Measurements from ENCODE around the gene CPAMD8. TPM values are rescaled to one million over a fixed set of nuclear protein-coding genes. Genes with fewer than 3 reads are reported as not detected.

The CPAMD8 gene
- total and polyA plus RNA-seq, 9 of the 15 experiments (the other 6 are each of a cell fraction or from before 2014, with no cell fraction given) = 0.20 to 2.1 (median 1.3) TPM

- TF ChIP-seq TAF9B (IDR thresholded peaks at IDR 0.05; ENCODE audit: partially characterized antibody) (no peak), ZKSCAN8 (CRISPR knock-in tag; IDR thresholded peaks at IDR 0.05) (no peak), RNF2 (IDR thresholded peaks at IDR 0.05) (no peak), TEAD2 (tag; IDR thresholded peaks at IDR 0.05) (no peak), ZNF184 (CRISPR knock-in tag; IDR thresholded peaks at IDR 0.05) (no peak), TEAD4 (IDR thresholded peaks at IDR 0.05; ENCODE audit: low read length) (no peak), TEAD4 (CRISPR knock-in tag; IDR thresholded peaks at IDR 0.05; ENCODE audit: borderline replicate concordance) (no peak), SMAD3 (CRISPR knock-in tag; conservative IDR thresholded peaks at IDR 0.05) (no peak), JUND (IDR thresholded peaks at IDR 0.05; ENCODE audit: borderline replicate concordance, low read depth, low read length) (peak; percentile 42; the same call in 1 of the 2 replicates), JUND (tag; IDR thresholded peaks at IDR 0.05; ENCODE audit: borderline replicate concordance, low read depth, low read length) (no peak), ARID1B (IDR thresholded peaks at IDR 0.05) (no peak), ZNF785 (CRISPR knock-in tag; IDR thresholded peaks at IDR 0.05) (no peak), RREB1 (CRISPR knock-in tag; IDR thresholded peaks at IDR 0.05) (no peak), ARID4B (CRISPR knock-in tag; IDR thresholded peaks at IDR 0.05) (no peak), NCOA2 (IDR thresholded peaks at IDR 0.05; ENCODE audit: partially characterized antibody in 2 of 2) (no peak), POLR2H (tag; IDR thresholded peaks at IDR 0.05; ENCODE audit: low read depth) (no peak)
- TF ChIP-seq, protein P1, sequence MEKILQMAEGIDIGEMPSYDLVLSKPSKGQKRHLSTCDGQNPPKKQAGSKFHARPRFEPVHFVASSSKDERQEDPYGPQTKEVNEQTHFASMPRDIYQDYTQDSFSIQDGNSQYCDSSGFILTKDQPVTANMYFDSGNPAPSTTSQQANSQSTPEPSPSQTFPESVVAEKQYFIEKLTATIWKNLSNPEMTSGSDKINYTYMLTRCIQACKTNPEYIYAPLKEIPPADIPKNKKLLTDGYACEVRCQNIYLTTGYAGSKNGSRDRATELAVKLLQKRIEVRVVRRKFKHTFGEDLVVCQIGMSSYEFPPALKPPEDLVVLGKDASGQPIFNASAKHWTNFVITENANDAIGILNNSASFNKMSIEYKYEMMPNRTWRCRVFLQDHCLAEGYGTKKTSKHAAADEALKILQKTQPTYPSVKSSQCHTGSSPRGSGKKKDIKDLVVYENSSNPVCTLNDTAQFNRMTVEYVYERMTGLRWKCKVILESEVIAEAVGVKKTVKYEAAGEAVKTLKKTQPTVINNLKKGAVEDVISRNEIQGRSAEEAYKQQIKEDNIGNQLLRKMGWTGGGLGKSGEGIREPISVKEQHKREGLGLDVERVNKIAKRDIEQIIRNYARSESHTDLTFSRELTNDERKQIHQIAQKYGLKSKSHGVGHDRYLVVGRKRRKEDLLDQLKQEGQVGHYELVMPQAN (IDR thresholded peaks at IDR 0.05; ENCODE audit: borderline replicate concordance) = no peak
These were observed 140.2 kb downstream of the CPAMD8 start (continued) for GRCh38 chr19:16886305-16886880.
